Activated CD4-positive, alpha-beta T cell treated with anti-CD3 and anti-CD28 coated beads for 24 hours (primary cell): Measurements from ENCODE around the gene RIPPLY1.
A peak's percentile ranks its signal among the peaks of the same experiment; 100 is the strongest.
"Not testable (repeated sequence)": the region's sequence is repeated elsewhere in the genome, so short reads cannot be mapped to it uniquely, and the experiment has no call there.

ENCODE experiments used
- DNase-seq, 2 donors: peaks; one replicate each; pipeline ENCODE4 v3.0.0-alpha.2; 2020; ENCODE audit warnings: low read depth in 2 of 2

RIPPLY1 gene

DNA sequence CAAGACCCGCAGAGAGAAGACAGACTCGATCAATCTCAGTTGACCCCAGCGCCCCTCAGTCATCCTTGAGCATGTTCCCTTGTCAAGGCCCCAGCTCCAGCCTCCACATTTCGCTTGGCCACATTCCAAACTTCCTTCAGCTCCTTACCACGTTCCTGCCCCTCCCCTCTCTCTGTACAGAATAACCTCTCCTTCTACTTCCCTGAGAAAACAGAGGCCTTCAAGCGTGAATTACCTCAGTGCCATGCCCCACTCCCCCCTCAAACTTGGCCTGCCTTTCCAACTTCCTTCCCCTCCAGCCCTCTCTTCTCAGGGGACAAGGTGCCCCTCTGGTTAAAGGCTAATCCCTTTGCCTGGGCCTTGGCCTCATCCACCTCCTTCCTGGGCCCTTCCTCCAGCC lies 3.2 kb upstream of the RIPPLY1 start:
- no peak for DNase-seq

DNA sequence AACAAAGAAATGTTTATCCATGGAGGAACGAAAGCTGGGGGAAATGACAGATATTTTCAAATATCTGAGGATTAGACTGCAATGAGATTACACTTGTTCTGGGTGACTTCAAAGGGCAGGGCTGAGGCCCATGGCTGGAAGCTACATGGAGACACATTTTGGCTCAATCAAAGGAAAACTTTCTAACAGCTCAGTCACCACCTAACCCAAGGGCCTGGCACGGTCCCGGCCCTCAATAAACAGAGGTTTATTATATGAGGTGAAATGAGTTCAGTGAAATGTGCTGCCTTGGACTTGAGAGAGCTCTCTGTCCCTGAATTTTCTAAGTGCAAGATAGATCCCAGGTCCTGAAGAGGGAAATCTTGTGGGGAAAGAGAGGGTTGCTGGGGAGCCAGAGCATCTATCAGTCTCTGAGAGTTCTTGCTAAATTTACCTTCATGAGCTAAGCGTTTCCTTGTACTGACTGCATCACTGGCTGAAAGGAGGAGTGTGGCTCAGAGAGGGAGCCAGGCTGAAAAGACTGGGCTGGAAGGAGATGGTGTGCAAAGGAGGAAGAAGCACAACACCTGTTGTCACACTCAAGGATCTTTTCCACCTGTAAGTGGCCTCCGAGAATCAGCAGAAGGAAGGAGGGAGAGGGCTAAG lies 2.0 kb upstream of the RIPPLY1 start:
- no peak for DNase-seq

DNA sequence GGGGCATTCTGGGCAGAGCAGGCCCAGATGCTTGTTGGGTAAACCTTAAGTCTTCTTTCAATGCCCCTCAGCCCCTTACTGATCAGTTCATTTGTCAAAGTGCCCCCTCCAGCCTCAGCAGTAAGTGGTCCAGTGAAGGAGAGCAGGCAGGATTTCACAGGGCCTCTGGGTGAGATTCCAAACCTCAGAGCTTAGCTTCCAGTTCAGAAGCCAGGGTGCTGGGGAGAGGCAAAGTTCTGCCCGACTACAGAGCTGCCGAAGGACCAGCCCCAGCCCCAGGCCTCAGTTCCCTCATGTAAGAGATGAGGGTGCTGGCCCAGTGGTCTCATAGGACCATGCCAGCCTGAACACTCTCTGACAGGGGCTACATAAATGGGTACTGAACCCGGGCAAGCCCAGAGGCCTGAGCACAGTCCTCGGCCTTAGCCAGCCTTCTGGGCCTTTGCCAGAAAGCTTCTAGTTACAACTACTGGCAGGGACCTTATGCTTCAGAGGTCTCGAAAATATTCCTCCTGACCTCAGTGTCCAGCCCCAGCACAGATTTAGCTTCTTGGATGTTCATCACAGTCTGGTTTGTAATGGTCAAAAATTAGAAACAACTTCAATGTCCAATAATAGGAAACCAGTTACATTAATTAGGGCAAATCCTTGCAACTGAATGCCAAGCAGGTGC lies 851 bp upstream of the RIPPLY1 start:
- DNase-seq = no peak

- no peak for DNase-seq
These were observed 457 bp downstream of the RIPPLY1 start for GRCh38 chrX:106902684-106903083.

DNA sequence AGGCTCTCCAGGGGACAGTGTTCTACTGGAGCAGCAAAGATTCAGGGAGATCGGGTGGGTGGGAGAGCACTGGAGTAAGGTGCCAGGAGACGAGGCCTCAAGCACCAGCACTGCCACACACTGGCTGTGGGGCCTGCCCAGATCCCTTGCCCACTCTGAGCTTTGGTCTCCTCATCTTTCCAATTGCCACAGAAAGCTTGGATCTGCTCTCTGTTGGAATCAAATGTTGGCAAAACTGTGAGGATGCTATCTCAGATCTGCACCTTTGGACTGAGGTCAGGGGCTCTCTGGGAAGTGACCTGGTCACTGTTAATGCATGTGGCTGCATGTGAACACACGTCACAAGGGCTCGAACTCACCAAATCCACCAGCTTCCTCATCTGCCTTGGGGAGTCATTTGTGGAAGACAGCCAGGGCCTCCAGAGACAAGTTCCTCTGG lies 1.3 kb downstream of the RIPPLY1 start:
- DNase-seq = no peak

DNA sequence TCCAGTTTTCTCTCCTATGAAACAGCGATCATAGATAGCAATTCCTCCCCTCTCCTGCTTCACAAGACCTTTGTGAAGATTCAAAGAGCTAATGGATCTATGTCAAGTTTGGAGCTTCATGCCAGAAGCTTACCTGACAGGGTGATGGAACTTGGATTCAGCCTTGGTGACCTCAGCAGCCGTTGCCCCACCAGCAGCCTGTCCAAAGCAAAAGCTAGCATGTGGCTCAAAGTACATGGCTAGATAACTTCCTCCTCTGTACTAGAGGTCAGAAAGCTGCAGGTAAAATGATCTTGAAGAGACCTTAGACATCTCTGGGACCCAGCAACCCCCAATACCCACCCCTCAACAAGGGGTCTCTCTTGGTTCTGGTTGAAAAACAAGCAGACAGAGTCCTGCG lies 1.8 kb downstream of the RIPPLY1 start:
- no peak for DNase-seq

DNA sequence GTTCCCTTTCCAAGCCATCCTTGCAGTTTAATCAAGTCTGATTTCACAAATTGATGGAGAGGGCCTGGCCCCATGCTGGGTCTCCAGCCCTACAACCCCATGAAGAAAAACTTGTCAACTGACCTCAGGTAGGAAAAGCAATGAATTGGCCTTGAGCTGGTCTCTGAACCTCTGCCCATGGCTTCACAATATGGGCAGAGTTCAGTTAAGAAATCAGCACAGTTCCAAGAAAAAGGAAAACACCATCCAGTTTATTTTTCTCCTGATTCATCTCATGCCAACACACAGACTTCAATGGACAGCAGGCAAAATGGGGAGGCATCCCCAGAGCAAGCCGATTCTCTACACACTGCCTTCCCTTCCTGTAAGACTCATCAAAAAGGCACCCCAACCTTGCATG lies 3.3 kb downstream of the RIPPLY1 start:
- no peak for DNase-seq

DNA sequence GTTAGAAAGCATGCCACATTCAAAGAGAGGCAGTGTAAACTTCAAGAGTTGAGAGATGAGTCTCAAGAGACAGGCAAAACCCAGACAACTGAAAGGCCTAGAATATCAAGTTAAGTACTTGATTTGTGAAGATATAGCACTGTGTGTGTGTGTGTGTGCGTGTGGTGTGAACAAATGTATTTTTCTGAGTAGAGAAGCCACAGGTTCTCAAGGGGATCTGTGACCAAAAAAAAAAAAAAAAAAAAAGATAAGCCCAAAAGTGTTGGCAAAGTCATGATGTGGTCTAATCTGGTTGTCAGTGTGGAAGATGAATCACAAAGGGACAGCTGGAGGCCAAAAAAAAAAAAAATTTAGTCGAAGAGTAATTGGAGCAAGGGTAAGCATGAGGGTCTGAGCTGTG lies 3.9 kb downstream of the RIPPLY1 start:
- no peak for DNase-seq

DNA sequence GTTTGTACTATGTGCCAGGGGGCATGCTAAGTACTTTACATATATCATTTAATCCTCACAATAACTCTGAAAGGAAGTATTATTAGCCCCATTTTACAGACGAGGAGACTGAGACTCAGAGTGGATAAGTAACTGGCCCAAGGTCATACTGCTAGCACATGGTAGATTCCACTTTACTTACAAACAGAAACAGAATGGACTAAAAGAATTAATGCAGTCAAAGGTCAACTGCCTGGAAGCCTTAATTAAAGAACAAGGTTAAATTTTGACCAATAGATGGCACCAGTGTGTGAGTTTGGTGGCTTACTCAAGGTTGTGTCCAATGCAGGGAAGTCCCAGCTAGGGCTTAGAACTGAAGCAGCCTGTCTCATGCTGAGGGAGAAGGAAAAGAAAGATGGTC lies 4.7 kb downstream of the RIPPLY1 start:
- no peak for DNase-seq

- no peak for DNase-seq
These were observed 5.9 kb downstream of the RIPPLY1 start for GRCh38 chrX:106897259-106897658.

DNA sequence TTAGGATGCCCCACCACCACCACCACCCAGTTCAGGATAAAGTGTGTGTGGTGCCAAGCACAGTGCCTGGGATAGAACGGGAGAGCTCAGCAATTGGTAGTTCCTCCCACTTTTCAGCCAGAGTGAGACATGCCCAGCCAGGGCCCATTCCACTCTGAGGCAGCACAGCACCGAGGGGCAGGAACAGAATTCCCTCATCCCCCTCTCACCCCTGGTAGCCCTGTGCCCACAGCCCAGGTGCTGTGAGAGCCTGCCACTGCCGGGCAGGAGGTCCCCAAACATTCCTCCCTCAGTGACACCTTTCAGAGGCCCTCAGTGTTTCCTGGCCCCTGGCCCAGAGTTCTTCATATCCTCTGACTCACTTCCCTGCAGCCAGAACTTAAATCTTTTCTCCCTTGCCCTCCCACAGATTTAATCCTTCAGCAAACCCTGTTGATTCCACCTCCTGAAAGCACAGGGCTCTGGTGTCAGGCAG lies 8.1 kb downstream of the RIPPLY1 start:
- no peak for DNase-seq

DNA sequence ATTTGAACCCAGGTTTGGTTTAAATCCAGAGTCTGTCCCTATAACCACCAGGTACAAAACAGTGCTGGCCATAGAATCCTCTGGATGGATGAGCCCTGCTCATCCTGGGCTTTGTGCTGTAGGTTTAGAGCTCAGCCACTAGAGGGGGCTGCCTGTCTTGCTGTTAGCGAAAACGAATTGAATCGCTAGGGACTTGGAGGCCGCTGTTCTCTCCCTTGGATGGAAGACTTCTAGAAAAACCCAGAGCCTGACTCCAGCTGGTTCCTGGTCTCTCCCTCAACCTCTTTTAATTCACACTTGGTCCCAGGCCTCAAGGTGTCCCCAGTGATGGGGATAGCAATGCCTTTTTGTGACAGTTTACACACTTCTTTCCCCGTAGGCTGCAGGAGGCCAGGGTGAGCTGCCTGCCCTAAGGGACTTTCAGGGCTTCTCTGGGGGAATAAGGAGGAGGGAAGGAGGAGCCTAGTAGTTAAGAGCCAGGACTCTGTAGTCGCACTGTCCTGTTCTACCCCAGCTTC lies 8.7 kb downstream of the RIPPLY1 start:
- peak; percentile 22 to 38 for DNase-seq

DNA sequence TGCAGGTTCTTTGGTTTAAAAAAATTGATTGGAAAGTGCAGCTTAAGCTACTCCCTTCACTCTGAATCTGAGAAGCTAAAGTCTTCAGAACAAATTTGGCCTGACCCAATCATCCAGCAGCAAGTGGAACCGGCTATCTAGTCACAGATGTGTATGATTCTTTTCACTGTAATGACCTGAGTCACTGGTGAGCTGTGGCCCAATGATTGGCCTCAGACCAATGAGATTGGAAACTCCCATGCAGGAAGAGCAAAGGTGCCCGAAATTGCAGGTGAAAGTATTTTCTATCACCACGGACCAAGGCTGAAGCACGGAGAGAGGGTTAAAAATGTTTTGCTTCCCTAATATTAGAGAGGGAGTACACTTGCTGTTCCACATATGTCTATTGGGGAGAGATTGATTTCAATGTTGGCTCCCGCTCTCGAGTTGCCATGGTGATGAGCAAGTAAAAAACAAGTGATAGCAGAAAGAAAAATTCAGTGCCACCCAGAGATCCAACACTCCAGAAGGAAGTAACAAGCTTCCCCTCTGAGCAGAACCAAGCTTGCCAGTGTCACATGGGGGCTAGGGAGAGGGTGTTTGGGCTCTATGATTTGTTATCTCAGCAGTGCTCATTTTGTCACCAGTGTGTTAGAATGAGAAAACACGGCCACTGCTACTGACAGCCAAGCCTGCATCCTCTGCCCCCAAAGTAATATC lies 11.2 kb downstream of the RIPPLY1 start:
- no peak for DNase-seq

GRCh38 chrX:106889468-106889867 lies 13.7 kb downstream of the RIPPLY1 start:
- DNase-seq = no peak

GRCh38 chrX:106875151-106875550 lies 28.0 kb downstream of the RIPPLY1 start:
- DNase-seq = no peak

DNA sequence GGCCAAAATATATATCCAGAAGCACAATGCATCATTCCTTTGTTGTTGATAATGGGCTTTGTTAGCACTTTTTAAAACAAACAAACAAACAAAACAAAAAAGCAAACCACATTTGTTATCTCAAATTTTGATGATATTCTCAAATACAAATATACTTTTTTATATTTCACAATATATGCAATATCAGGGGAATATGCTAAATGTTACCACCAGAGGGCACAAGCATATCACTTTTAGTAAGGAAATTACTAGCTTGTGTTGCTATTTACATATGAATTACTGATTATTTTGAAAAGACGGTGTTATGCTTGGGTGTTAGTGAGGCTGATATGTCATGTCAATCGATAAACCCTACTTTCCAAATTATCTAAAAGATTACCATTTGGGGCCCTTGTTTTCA lies 29.1 kb downstream of the RIPPLY1 start:
- DNase-seq = no peak

GRCh38 chrX:106872796-106873195 lies 30.3 kb downstream of the RIPPLY1 start:
- DNase-seq = not testable (repeated sequence)

DNA sequence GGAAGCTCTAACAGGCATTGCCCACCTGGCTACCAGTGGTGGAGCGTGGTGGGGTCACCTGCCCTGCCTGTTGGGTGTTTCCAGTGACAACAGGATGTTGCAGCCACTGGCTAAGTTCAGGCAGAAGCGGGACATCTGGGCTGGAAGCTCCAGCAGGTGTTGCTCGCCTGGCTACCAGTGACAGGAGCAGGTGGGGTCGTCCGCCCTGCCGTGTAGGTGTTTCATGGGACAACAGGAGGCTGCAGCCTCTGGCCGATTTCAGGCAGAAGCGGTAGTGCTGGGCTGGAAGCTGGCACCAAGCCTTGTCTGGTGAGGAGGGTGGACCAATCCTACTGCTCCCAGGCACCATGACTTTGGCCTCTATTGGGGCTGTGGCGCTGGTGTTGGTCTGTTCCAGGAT lies 39.4 kb downstream of the RIPPLY1 start:
- no peak for DNase-seq

DNA sequence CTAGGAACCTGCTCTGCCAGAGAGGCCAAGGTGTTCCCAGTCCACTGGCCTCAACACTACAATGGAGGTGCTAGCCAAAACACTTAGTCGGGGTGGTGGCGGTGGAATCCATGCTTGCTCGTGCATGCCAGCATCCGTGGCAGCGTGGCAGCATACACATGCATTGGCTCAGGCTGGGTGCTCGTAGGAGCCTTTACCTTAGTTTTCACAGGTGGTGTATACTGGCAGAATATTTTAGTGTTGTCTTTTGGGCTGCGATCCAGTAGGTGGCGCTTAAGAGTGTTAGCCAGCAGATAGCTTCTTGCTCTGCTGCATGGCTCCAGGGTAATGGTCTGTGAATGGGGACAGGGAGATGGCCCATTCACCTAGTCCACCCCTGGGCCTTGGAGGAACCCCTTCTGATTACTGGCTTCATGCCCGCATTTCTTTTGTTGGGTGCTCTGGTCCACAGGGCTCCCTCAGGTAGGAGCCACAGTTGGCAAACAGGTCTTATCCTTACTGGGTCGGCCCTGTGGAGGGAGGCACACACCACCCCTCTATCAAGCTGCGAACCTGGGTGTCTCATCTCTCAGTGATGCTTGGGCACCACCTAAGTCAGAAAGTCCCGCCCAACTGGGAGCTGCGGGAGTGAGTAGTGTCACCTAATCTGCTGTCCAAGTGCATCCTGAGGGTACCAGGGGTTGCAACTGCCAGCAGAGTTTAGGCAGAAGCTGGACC lies 40.0 kb downstream of the RIPPLY1 start:
- DNase-seq = peak in 1 of 2 donors; percentile 13
